Islet precursor cell (in vitro differentiated cells): ENCODE data around the gene NRGN.

Source experiments
- DNase-seq: peaks from one replicate; pipeline ENCODE4 v3.0.0-alpha.2; 2018

The NRGN gene

DNA sequence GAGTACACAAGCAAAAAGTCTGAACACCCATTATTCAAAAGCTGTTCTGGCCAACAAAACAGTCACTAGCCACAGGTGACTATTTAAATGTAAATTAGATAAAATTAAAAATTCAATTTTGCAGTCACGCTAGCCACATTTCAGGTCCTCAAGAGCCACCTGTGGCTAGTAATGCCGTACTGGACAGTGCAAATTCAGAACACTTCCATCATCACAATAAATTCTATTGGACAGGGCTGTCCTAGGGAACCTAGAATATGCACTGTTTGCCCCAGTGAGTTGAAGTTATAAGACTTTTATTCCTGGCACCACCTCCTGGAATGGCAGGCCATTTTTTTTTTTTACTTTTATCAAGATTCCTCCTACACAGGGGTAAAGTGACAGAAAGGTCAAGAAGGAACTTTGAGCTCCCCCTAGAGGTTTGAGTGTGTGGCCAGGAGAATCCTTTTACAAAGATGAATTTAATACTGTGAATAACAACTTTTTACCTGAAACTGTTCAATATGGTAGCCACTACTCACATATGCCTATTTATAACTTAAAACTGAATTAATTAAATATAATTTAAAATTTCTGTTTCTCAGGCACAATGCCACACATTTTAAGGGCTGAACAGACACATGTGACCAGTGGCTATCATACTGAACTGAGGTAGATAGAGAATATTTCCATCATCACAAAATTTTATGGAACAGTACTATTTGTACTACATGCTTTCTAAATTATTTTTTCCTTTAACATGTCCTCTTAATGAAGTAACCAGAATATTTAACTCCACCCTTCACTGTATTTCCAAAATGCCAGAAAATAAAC lies 53.9 kb downstream of the NRGN start:
- DNase-seq = no peak

DNA sequence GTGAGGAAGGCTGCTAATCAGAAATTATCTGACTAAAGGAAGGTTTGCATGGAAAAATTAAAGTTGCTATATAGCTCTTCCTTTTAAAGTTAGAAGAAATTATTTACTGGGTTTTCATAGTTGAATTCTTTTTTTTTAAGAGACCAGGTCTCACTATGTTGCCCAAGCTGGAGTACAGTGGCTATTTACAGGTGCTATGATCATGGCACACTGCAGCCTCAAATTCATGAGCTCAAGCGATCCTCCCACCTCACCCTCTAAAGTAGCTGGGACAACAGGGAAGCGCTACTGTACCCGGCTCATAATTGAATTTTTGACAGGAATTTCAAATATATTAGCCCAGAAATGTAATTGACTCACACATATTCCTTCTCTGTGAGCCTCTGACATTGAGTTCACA lies 56.6 kb downstream of the NRGN start:
- DNase-seq = no peak
